ENCODE data around the gene ALS2CL. TPM values are rescaled to one million over a fixed set of nuclear protein-coding genes. Genes with fewer than 3 reads are reported as not detected.

Gene ALS2CL
- total RNA-seq, 1 experiment from 2014 or later = 4.9 TPM

- H3K56ac ChIP-seq (ENCODE audit: insufficient read length, low read depth, low read length) = no peak overlapping the region
- H4K5ac ChIP-seq (ENCODE audit: insufficient read length, low read depth, low read length) = no peak overlapping the region
- no peak overlapping the region for H3T11ph ChIP-seq (ENCODE audit: low read length)
- no peak overlapping the region for H3K14ac ChIP-seq (ENCODE audit: insufficient read depth, low read length)
- H3K4me1 ChIP-seq (ENCODE audit: insufficient read depth, low read length) = no peaks in the 10 kb centered on the region; the same call in 1 of the 2 replicates
- no peaks in the 10 kb centered on the region; a peak in 1 of 7 replicates for H3K36me3 Mint-ChIP-seq (ENCODE audit: insufficient read depth in 1 of 3, low read depth in 3 of 3)
- H3K27me3 Mint-ChIP-seq (ENCODE audit: low read depth) = peaks cover 3% of the 10 kb centered on the region
- H4K91ac ChIP-seq (ENCODE audit: insufficient read length, low read depth, low read length) = no peak overlapping the region
- H3K4me3 Mint-ChIP-seq = no peak overlapping the region
- H3K27ac ChIP-seq (ENCODE audit: insufficient read length, low read depth, low read length) = no peak overlapping the region
- H3K4ac ChIP-seq (ENCODE audit: low read depth, low read length) = no peak overlapping the region
- H3K9me3 ChIP-seq (ENCODE audit: control insufficient read depth, low read depth, low read length) = no peaks in the 10 kb centered on the region
- H3K9ac ChIP-seq (ENCODE audit: extremely low read depth, insufficient read length, low read length) = no peak overlapping the region
- no peak overlapping the region for H2AFZ ChIP-seq (ENCODE audit: low read length)
- H2AK5ac ChIP-seq (ENCODE audit: insufficient read length, low read length) = no peak overlapping the region
- no peak overlapping the region for H2BK15ac ChIP-seq (ENCODE audit: low read depth, low read length)
- H3K79me1 ChIP-seq (ENCODE audit: insufficient read depth, low read depth, low read length, poor library complexity, severe bottlenecking) = no peaks in the 10 kb centered on the region
- H4K20me1 ChIP-seq (ENCODE audit: control insufficient read depth, insufficient read depth, insufficient read length) = no peaks in the 10 kb centered on the region
- TF ChIP-seq CTCF (conservative IDR thresholded peaks at IDR 0.05) = no peak
- H2BK5ac ChIP-seq (ENCODE audit: insufficient read length, low read length) = no peak overlapping the region
- no peak overlapping the region for H3K27ac Mint-ChIP-seq
- no peak for DNase-seq
- no peak overlapping the region for H3K4me2 ChIP-seq (ENCODE audit: insufficient read depth, insufficient read length, low read length)
- H4K8ac ChIP-seq (replicated peaks; ENCODE audit: insufficient read length, low read depth, low read length) = no peak overlapping the region
- no peak overlapping the region for H2BK20ac ChIP-seq (ENCODE audit: low read depth, low read length, poor library complexity, severe bottlenecking)
- H2BK120ac ChIP-seq (ENCODE audit: low read depth, low read length, poor library complexity, severe bottlenecking) = no peak overlapping the region
- H3K79me2 ChIP-seq (ENCODE audit: insufficient read depth, low read length) = no peaks in the 10 kb centered on the region
- H3K18ac ChIP-seq (ENCODE audit: insufficient read length, low read depth, low read length) = no peak overlapping the region
- no peaks in the 10 kb centered on the region for H3K27me3 ChIP-seq (ENCODE audit: insufficient read depth, low read length)
- H3K23ac ChIP-seq (ENCODE audit: insufficient read length, low read depth, low read length) = no peak overlapping the region
- no CpG with 5 or more reads among the region's 3 CpGs for WGBS (ENCODE audit: extremely low coverage, insufficient read length, low lambda C conversion rate)
- no peak overlapping the region for H2BK12ac ChIP-seq (ENCODE audit: insufficient read length, low read depth, low read length)
- no peaks in the 10 kb centered on the region for H3K23me2 ChIP-seq (ENCODE audit: insufficient read length, low read depth, low read length, poor library complexity, severe bottlenecking)
- peaks cover 6 to 8% of the 10 kb centered on the region in 2 experiments for H3K4me1 Mint-ChIP-seq
- peaks cover 0 to 2% of the 10 kb centered on the region in 2 experiments; a peak in 1 of 5 replicates for H3K9me3 Mint-ChIP-seq
These were observed 58.6 kb downstream of the ALS2CL start for GRCh38 chr3:46634856-46635255.
